ENCODE measurements around the gene XYLT1.

DNA sequence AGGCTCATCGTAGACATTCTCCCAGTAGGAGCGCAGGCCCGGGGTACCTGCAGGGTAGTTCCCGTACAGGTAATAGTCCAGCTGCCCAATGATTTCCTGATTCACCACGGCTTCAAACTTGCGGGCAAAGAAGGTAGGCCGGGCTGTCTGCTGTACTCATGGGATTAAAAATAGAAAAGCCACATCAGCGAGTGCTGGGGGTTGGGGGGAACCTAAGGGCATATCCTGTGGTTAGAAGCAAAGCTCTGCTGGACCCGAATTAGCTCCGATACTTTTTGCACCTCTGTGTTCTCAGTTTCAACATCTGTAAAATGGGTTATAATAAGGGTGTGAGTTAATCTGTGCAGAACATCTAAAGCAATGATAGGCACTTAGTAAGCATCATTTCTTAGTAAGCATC, 336.2 kb downstream of the XYLT1 start:
- TF ChIP-seq, protein P1, sequence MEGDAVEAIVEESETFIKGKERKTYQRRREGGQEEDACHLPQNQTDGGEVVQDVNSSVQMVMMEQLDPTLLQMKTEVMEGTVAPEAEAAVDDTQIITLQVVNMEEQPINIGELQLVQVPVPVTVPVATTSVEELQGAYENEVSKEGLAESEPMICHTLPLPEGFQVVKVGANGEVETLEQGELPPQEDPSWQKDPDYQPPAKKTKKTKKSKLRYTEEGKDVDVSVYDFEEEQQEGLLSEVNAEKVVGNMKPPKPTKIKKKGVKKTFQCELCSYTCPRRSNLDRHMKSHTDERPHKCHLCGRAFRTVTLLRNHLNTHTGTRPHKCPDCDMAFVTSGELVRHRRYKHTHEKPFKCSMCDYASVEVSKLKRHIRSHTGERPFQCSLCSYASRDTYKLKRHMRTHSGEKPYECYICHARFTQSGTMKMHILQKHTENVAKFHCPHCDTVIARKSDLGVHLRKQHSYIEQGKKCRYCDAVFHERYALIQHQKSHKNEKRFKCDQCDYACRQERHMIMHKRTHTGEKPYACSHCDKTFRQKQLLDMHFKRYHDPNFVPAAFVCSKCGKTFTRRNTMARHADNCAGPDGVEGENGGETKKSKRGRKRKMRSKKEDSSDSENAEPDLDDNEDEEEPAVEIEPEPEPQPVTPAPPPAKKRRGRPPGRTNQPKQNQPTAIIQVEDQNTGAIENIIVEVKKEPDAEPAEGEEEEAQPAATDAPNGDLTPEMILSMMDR (conservative IDR thresholded peaks at IDR 0.05) = no peak
- no peak for TF ChIP-seq EZH2 (IDR thresholded peaks at IDR 0.05; ENCODE audit: low read depth)

Data from PC-9 (cell line).